HepG2 (cell line): ENCODE data around the gene UNC13D. TPM values are rescaled to one million over a fixed set of nuclear protein-coding genes. Genes with fewer than 3 reads are reported as not detected.
A peak's percentile ranks its signal among the peaks of the same experiment; 100 is the strongest.

ENCODE experiments used
- CENPX ChIP-seq: sonication (generic); formaldehyde crosslinking; IDR thresholded peaks from 2 replicates; pipeline ENCODE4 v1.9.0; 2021; ENCODE audit warnings: mild to moderate bottlenecking, missing genetic modification reagents, moderate library complexity
- ETV6 ChIP-seq: sonication (generic); formaldehyde crosslinking; conservative IDR thresholded peaks from 2 replicates; pipeline ENCODE4 v1.4.0; 2020; ENCODE audit warnings: missing genetic modification reagents
- HDAC1 ChIP-seq: sonication (generic); formaldehyde crosslinking; IDR thresholded peaks from 2 replicates; pipeline ENCODE4 v1.5.1; 2020; ENCODE audit warnings: mild to moderate bottlenecking, missing genetic modification reagents
- RXRA ChIP-seq: sonication (generic); formaldehyde crosslinking; IDR thresholded peaks from 2 replicates; pipeline ENCODE4 v1.5.1; 2020; ENCODE audit warnings: missing genetic modification reagents
- TSC22D2 ChIP-seq: sonication (generic); formaldehyde crosslinking; IDR thresholded peaks from 2 replicates; pipeline ENCODE4 v1.5.1; 2020; ENCODE audit warnings: missing genetic modification reagents, mild to moderate bottlenecking, borderline replicate concordance
- ZMYM3 ChIP-seq: sonication (generic); formaldehyde crosslinking; IDR thresholded peaks from 2 replicates; pipeline ENCODE4 v1.5.1; 2020; ENCODE audit warnings: mild to moderate bottlenecking, missing genetic modification reagents
- ZNF207 ChIP-seq: fragments of 450-650 bp; IDR thresholded peaks from 2 replicates; pipeline ENCODE4 v1.6.1; 2016; ENCODE audit warnings: antibody characterized with exemption, borderline replicate concordance
- polyA plus RNA-seq, 8 experiments: library from polyadenylated mRNA; depleted of rRNA in 3 of 8; stranded (reverse) in 7 of 8; unstranded in 1 of 8; fragments of >200 nt; fragmentation: Illumina TruSeq in 4 of 8; extraction: Trizol in 4 of 8; gene quantifications; 2 replicates each; pipeline versions ENCODE4 v1.2.1 to v1.2.3, GENCODE V29; 2011 to 2016; ENCODE audit warnings: low read depth in 4 of 8, missing spikeins in 1 of 8, mixed read lengths in 1 of 8; ENCODE audit not compliant: insufficient read depth in 1 of 8
- total RNA-seq, 5 experiments: library from RNA; depleted of rRNA; stranded (reverse); fragments of >200 nt; fragmentation: Illumina TruSeq; extraction: Trizol; gene quantifications; 2 replicates each; pipeline ENCODE4 v1.2.3, GENCODE V29; 2016; ENCODE audit warnings: low read depth in 1 of 5
- TF ChIP-seq, protein P1 (sequence below): sonication (generic); formaldehyde crosslinking; IDR thresholded peaks from 2 replicates; pipeline ENCODE4 v1.4.0; 2020; ENCODE audit warnings: mild to moderate bottlenecking, missing genetic modification reagents, borderline replicate concordance
- TF ChIP-seq, protein P2 (sequence below): sonication (generic); formaldehyde crosslinking; IDR thresholded peaks from 2 replicates; pipeline ENCODE4 v1.5.0; 2020; ENCODE audit warnings: missing genetic modification reagents
- TF ChIP-seq, protein P3 (sequence below): sonication (generic); formaldehyde crosslinking; IDR thresholded peaks from 2 replicates; pipeline ENCODE4 v1.4.0; 2020; ENCODE audit warnings: mild to moderate bottlenecking, missing genetic modification reagents

UNC13D gene
- total and polyA plus RNA-seq, 2 of the 13 experiments (the other 11 are each of a cell fraction or from before 2014, with no cell fraction given): 29.7 to 42.7 TPM

DNA sequence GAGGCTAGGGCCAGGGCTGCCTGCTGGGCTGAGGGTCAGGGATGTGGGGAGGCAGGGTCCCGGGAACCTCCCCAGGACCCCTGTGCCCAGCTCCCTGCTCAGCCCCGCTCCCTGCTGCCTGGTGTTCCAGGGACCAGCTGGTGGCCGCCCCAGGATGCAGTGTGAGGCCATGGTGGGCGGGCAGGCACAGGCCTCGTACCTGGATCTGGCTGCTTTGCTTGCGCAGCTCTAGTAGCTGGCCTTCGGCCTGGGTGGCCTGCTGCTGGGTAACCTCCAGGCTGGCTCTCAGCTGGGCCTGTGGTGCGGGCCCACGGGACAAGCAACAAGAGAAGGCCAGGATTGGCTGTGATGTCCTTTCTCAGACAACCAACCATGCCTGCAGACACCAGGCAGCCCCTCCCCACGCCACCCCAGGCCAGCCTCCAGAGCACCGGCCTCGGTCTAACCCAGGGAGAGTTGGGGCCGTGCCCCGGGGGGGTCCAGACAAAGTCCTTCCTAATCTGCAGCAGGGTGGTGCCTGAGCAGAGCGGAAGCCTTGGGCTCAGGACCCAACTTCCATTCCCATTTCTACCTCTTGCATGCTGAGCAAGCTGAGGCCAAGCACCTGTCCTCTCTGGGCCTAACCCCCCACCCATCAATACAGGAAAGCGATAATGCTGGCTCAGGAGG is 48.5 kb upstream of the UNC13D start (continued):
- peak; percentile 70 for TF ChIP-seq ZMYM3 (CRISPR knock-in tag)
- TF ChIP-seq, protein P1, sequence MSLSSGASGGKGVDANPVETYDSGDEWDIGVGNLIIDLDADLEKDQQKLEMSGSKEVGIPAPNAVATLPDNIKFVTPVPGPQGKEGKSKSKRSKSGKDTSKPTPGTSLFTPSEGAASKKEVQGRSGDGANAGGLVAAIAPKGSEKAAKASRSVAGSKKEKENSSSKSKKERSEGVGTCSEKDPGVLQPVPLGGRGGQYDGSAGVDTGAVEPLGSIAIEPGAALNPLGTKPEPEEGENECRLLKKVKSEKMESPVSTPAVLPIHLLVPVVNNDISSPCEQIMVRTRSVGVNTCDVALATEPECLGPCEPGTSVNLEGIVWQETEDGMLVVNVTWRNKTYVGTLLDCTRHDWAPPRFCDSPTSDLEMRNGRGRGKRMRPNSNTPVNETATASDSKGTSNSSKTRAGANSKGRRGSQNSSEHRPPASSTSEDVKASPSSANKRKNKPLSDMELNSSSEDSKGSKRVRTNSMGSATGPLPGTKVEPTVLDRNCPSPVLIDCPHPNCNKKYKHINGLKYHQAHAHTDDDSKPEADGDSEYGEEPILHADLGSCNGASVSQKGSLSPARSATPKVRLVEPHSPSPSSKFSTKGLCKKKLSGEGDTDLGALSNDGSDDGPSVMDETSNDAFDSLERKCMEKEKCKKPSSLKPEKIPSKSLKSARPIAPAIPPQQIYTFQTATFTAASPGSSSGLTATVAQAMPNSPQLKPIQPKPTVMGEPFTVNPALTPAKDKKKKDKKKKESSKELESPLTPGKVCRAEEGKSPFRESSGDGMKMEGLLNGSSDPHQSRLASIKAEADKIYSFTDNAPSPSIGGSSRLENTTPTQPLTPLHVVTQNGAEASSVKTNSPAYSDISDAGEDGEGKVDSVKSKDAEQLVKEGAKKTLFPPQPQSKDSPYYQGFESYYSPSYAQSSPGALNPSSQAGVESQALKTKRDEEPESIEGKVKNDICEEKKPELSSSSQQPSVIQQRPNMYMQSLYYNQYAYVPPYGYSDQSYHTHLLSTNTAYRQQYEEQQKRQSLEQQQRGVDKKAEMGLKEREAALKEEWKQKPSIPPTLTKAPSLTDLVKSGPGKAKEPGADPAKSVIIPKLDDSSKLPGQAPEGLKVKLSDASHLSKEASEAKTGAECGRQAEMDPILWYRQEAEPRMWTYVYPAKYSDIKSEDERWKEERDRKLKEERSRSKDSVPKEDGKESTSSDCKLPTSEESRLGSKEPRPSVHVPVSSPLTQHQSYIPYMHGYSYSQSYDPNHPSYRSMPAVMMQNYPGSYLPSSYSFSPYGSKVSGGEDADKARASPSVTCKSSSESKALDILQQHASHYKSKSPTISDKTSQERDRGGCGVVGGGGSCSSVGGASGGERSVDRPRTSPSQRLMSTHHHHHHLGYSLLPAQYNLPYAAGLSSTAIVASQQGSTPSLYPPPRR: peak; percentile 63
- no peak for TF ChIP-seq ETV6
- TF ChIP-seq, protein P2, sequence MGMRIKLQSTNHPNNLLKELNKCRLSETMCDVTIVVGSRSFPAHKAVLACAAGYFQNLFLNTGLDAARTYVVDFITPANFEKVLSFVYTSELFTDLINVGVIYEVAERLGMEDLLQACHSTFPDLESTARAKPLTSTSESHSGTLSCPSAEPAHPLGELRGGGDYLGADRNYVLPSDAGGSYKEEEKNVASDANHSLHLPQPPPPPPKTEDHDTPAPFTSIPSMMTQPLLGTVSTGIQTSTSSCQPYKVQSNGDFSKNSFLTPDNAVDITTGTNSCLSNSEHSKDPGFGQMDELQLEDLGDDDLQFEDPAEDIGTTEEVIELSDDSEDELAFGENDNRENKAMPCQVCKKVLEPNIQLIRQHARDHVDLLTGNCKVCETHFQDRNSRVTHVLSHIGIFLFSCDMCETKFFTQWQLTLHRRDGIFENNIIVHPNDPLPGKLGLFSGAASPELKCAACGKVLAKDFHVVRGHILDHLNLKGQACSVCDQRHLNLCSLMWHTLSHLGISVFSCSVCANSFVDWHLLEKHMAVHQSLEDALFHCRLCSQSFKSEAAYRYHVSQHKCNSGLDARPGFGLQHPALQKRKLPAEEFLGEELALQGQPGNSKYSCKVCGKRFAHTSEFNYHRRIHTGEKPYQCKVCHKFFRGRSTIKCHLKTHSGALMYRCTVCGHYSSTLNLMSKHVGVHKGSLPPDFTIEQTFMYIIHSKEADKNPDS (CRISPR knock-in tag): no peak; the same call in 1 of the 2 replicates
- TF ChIP-seq TSC22D2 (CRISPR knock-in tag): no peak
- 0 out of 2 replicates have a peak, but pooled peaks have one; percentile 11 for TF ChIP-seq HDAC1 (CRISPR knock-in tag)
- no peak for TF ChIP-seq CENPX (CRISPR knock-in tag)
- TF ChIP-seq RXRA (CRISPR knock-in tag): peak; percentile 65; the same call in 1 of the 2 replicates
- TF ChIP-seq, protein P3, sequence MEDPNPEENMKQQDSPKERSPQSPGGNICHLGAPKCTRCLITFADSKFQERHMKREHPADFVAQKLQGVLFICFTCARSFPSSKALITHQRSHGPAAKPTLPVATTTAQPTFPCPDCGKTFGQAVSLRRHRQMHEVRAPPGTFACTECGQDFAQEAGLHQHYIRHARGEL: no peak
- no peak for TF ChIP-seq ZNF207
